GM21526 (cell line): ENCODE data around the gene CRB1.
"Not testable (repeated sequence)": the region's sequence is repeated elsewhere in the genome, so short reads cannot be mapped to it uniquely, and the experiment has no call there.

Experiments used
- ATAC-seq: cut with Tn5 transposase; IDR thresholded peaks from one replicate; pipeline ENCODE4 v1.9.1; 2021; ENCODE audit warnings: moderate library complexity; ENCODE audit not compliant: unreplicated experiment, low FRiP score

Gene CRB1

GRCh38 chr1:197448121-197448779 is 180.2 kb downstream of the CRB1 start:
- ATAC-seq, result no peak

DNA sequence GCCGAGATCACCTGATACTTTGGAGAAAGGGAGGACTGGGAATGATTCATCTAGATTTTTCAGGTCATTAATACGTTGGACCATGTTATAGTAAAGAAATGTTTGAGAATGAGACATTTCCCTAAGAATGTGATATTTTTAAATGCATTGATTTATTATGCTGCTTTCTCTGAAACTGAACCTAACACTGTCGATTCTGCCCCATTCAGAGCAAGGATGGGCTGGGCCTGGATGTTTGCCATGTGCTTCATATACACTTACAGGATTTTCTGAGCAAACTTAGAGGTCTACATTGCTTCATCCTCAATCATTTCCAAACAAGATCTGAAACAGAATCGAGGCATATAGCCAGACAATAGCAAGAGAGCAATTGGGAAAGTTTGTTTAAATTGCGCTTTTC is 183.3 kb downstream of the CRB1 start:
- no peak for ATAC-seq

DNA sequence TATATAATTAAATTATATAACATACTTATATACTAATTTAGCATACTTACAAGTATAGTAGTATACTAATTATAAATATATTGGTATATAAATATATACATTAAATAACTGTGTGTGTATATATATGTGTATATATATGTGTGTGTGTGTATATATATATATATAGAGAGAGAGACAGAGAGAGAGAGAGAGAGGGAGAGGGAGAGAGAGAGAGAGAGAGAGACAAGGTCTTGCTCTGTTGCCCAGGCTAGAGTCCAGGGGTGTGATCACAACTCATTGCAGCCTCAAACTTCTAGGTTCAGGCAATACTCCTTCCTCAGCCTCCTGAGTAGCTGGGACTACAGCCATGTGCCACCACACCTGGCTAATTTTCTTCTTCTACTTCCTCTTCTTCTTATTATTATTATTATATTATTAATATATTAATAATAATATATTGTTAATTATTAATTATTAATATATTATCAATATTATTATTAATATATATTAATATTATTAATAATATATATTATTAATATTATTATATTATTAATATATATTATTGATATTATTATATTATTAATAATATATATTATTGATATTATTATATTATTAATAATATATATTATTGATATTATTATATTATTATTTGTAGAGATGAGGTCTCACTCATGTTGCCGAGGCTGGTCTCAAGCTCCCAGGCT is 185.5 kb downstream of the CRB1 start:
- no peak for ATAC-seq

- ATAC-seq, result no peak
These were observed 194.5 kb downstream of the CRB1 start for GRCh38 chr1:197462539-197462938.

- ATAC-seq, result no peak
These were observed 195.1 kb downstream of the CRB1 start for GRCh38 chr1:197463142-197463541.

GRCh38 chr1:197464044-197464443 is 196.0 kb downstream of the CRB1 start:
- no peak for ATAC-seq

GRCh38 chr1:197465528-197466327 is 197.7 kb downstream of the CRB1 start:
- ATAC-seq, result no peak

GRCh38 chr1:197466813-197467212 is 198.8 kb downstream of the CRB1 start:
- ATAC-seq, result no peak

DNA sequence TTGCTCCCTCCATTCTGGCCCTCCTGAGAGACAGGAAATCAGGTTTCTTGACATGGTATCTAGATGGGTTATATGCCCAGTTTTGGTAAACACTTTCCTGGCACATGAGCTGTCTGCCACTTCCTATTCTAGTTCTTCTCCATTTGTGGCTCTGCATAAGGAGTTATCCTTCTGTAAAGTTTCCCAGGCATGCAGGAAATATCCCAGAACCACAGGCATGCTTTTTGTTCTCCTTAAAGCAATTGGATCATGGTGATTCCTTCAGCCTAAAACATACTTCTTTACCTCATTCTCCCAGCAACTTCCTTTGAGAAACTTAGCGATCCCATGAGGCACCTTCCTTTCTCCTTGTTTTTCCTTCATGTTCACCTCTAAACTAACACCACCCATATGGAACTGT is 199.8 kb downstream of the CRB1 start:
- no peak for ATAC-seq

GRCh38 chr1:197468543-197469175 is 200.6 kb downstream of the CRB1 start:
- no peak for ATAC-seq

GRCh38 chr1:197469620-197470210 is 201.7 kb downstream of the CRB1 start:
- ATAC-seq, result no peak

- no peak for ATAC-seq
These were observed 202.3 kb downstream of the CRB1 start for GRCh38 chr1:197470330-197470729.

- ATAC-seq, result no peak
These were observed 203.4 kb downstream of the CRB1 start for GRCh38 chr1:197471248-197471985.

- ATAC-seq, result no peak
These were observed 204.1 kb downstream of the CRB1 start for GRCh38 chr1:197472141-197472540.

- ATAC-seq, result no peak
These were observed 212.4 kb downstream of the CRB1 start for GRCh38 chr1:197480446-197480845.

DNA sequence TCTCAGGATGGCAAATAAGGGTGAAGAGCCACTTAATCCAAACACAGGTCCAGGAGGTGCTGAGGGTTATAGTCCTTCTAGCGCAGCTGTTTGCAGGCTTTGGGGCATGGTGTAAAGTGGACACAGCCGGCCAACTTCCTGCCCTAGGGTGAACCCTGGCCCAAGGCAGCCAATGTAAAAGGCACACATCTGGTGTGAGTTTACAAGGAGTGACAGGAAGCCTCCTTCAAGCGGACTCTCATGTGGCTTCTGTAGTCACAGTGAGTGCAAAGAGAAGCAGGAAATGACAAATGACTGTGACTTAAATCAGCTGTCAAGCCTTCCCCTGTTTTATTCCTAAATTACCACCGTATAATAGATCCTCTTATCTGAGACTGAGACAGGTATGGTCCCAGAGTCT is 213.0 kb downstream of the CRB1 start:
- ATAC-seq, result no peak

DNA sequence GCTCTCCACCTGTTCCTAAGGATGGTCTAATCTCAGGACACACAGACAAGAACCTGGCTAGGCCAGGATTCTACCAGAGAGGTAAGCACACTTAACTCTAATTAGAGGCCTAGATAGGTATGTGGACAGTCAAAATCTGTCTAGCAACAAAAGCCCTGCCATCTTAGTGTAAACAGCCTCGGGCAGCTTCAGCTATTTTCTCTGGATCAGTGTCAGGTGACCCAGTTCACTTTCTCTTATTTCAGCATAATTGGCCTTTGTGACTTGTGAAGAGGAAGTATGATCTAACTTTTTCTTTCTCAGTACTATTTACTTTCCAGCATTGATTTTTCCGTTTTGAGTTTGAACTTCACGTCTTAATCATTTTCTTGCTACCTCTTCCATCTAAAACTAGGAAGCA is 217.7 kb downstream of the CRB1 start:
- no peak for ATAC-seq

DNA sequence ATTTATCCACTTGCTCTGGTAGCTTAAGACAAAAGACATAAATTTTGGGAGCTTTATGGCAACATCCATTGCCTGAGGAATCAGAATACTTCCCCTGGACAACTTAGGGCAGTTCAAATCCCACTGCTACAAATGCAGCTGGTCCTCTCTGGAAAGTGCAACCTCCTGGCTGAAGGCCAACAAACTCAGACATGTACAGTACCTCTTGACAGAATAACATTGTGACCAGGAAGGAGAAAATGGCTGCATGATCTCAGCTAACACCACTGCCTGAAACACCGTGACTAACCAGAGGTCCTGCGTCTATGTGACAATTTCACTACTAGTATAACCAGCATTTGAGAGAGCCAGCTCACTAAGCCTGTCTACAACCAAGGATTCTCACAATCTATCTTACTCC is 218.9 kb downstream of the CRB1 start:
- ATAC-seq, result no peak

DNA sequence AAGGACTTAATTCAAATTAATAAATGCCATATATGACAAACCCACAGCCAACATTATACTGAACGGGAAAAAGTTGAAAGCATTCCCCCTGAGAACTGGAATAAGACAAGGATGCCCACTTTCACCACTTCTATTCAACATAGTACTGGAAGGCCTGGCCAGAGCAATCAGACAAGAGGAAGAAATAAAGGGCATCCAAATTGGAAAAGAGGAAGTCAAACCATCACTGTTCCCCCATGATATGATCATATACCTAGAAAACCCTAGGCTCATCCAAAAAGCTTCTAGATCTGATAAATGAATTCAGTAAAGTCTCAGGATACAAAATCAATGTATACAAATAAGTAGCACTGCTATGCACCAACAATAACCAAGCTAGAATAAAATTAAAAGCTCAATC is 223.5 kb downstream of the CRB1 start:
- not testable (repeated sequence) for ATAC-seq

DNA sequence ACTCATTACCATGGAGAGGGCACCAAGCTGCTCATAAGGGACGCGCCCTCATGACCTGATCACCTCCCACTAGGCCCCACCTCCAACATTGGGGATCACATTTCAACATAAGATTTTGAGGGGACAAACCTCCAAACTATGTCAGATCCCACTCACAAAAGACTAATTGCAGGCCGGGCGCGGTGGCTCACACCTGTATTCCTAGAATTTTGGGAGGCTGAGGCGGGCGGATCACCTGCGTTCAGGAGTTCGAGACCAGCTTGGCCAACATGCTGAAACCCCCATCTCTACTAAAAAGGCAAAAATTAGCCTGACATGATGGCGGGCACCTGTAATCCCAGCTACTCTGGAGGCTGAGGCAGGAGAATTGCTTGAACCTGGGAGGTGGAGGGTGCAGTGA is 228.7 kb downstream of the CRB1 start:
- no peak for ATAC-seq
